Type B pancreatic cell (in vitro differentiated cells): ENCODE data around the gene CTDNEP1. TPM values are rescaled to one million over a fixed set of nuclear protein-coding genes. Genes with fewer than 3 reads are reported as not detected.
A peak's percentile ranks its signal among the peaks of the same experiment; 100 is the strongest.

Experiments
- DNase-seq: peaks from one replicate; pipeline ENCODE4 v3.0.0; 2021; ENCODE audit warnings: mixed read lengths; ENCODE audit not compliant: unreplicated experiment; ENCODE audit errors: extremely low spot score
- H3K27ac Mint-ChIP-seq: 2 replicates; pipeline ENCODE4 v1.8.0; 2021; ENCODE audit warnings: mild to moderate bottlenecking, mixed read lengths
- H3K27me3 Mint-ChIP-seq: 2 replicates; pipeline ENCODE4 v1.8.0; 2021; ENCODE audit warnings: mixed read lengths
- H3K36me3 Mint-ChIP-seq: 2 replicates; pipeline ENCODE4 v1.8.0; 2021; ENCODE audit warnings: mixed read lengths
- H3K4me1 Mint-ChIP-seq: one replicate; pipeline ENCODE4 v1.8.0; 2021; ENCODE audit warnings: mixed read lengths; ENCODE audit not compliant: unreplicated experiment
- H3K4me3 Mint-ChIP-seq: 2 replicates; pipeline ENCODE4 v1.8.0; 2021; ENCODE audit warnings: mild to moderate bottlenecking, mixed read lengths
- H3K9me3 Mint-ChIP-seq: 2 replicates; pipeline ENCODE4 v1.8.0; 2021; ENCODE audit warnings: mixed read lengths
- CTCF ChIP-seq: fragments of 200-600 bp; sonication (generic); conservative IDR thresholded peaks from 2 replicates; pipeline ENCODE4 v1.5.0; 2021; ENCODE audit warnings: antibody characterized with exemption, mild to moderate bottlenecking
- total RNA-seq: library from RNA; stranded (reverse); gene quantifications from 2 replicates; pipeline ENCODE4 v1.2.1, GENCODE V29; 2021; ENCODE audit warnings: low replicate concordance

CTDNEP1 gene
- total RNA-seq, 1 donor from 2014 or later = 138 TPM

- Mint-ChIP-seq H3K4me1 (peaks cover 6% of the 10 kb centered on the region), H3K4me3 (peak overlapping the region; percentile 16), H3K27me3 (peaks cover 51% of the 10 kb centered on the region), H3K27ac (peak overlapping the region; percentile 58), H3K36me3 (no peaks in the 10 kb centered on the region), H3K9me3 (no peaks in the 10 kb centered on the region)
- DNase-seq = no peak
- no peak for TF ChIP-seq CTCF
Measured at GRCh38 chr17:7266784-7267183, 15.2 kb upstream of the CTDNEP1 start.

DNA sequence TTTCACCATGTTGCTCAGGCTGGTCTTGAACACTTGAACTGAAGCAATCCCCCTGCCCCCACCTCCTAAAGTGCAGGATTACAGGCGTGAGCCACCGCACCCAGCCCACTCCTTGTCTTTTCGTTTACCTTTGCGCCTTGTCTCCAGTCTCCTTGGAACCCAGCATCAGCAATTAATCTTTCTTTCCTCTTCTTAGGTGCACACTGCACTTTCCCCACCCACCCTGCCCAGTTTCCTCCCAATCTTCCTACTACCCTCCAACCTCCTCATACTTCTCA lies 12.2 kb upstream of the CTDNEP1 start:
- Mint-ChIP-seq H3K9me3 (no peaks in the 10 kb centered on the region), H3K27ac (peak overlapping the region; percentile 100), H3K4me1 (peaks cover 6% of the 10 kb centered on the region), H3K36me3 (peaks cover 5% of the 10 kb centered on the region), H3K27me3 (peaks cover 57% of the 10 kb centered on the region), H3K4me3 (peak overlapping the region; percentile 98)
- no peak for DNase-seq
- no peak for TF ChIP-seq CTCF

DNA sequence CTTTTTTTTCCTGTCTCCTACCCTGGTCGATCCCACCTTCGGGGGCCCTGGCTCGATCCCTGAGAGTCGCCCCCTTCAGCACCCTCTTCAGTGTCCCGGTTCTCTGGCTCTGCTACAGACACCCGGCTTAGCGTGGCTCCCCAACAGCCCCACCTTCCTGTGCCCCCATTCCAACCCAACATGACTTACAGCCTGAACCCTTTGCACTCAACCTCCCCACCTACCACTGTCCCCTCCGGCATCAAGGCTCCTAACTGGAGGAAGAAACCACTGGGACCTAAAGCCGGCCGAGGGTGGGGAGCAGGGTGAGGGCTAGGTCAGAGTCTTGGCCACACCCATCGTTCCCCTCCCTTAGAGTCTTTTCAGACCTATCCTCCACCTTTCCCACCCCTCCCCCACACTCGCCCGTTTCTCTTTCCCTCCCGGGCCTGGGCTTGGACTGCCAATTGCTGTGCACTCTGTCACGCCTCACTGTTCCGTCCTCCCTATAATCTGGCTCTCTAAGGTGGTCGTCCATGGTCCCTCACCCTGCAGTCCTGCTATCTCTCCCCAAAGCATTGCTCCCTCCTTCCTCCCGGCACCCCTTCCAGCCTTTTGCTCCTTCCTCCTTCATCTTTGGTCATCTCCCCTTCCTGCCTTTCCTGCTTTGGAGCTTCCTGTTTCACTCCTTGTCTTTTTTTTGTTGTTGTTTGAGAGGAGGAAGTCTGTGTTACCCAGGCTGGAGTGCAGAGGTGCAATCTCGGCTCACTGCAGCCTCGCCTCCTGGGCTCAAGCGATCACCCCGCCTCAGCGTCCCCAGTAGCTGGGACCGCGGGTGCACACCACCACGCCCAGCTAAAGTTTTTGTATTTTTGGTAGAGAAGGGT lies 11.6 kb upstream of the CTDNEP1 start:
- no peak for TF ChIP-seq CTCF
- no peak for DNase-seq
- Mint-ChIP-seq H3K9me3 (no peaks in the 10 kb centered on the region), H3K4me3 (peak overlapping the region; percentile 98), H3K4me1 (peaks cover 6% of the 10 kb centered on the region), H3K27ac (peak overlapping the region; percentile 100), H3K27me3 (peaks cover 57% of the 10 kb centered on the region), H3K36me3 (peaks cover 5% of the 10 kb centered on the region)

GRCh38 chr17:7262192-7262934 lies 10.8 kb upstream of the CTDNEP1 start, which contains the start of gene CLDN7:
Gene CLDN7, minus strand, starts transcription at chr17:7262478. Its CDS starts 435 bp downstream, at chr17:7262043.
- no peaks in the 10 kb centered on the region for H3K9me3 Mint-ChIP-seq
- peaks cover 5% of the 10 kb centered on the region for H3K36me3 Mint-ChIP-seq
- no peak for DNase-seq
- peak within 1 kb of the TSS; percentile 98 for H3K4me3 Mint-ChIP-seq
- H3K4me1 Mint-ChIP-seq = peaks cover 6% of the 10 kb centered on the region
- TF ChIP-seq CTCF = no peak
- H3K27ac Mint-ChIP-seq = peak within 1 kb of the TSS; percentile 100
- peaks cover 57% of the 10 kb centered on the region for H3K27me3 Mint-ChIP-seq

- peak overlapping the region; percentile 98 for H3K4me3 Mint-ChIP-seq
- no peak for DNase-seq
- peaks cover 6% of the 10 kb centered on the region for H3K4me1 Mint-ChIP-seq
- no peaks in the 10 kb centered on the region for H3K9me3 Mint-ChIP-seq
- H3K27me3 Mint-ChIP-seq = peaks cover 54% of the 10 kb centered on the region
- TF ChIP-seq CTCF = no peak
- H3K36me3 Mint-ChIP-seq = peaks cover 8% of the 10 kb centered on the region
- H3K27ac Mint-ChIP-seq = peak overlapping the region; percentile 100
Measured at GRCh38 chr17:7261379-7262191, 10.1 kb upstream of the CTDNEP1 start.
